Endometrium (tissue), 2 donors: ENCODE results near the gene LOXL4.

Experiments
- FAIRE-seq: peaks from 2 replicates; lab custom pipeline; 2012; peaks lifted over from hg19 to GRCh38; lab: Jason Lieb, UNC
- donor health status: control.
- donor health status: control.

The LOXL4 gene

GRCh38 chr10:98295401-98295811, 27.4 kb upstream of the LOXL4 start:
- no peak for FAIRE-seq

GRCh38 chr10:98294270-98294627, 26.3 kb upstream of the LOXL4 start:
- FAIRE-seq: no peak

- FAIRE-seq: no peak
Measured at GRCh38 chr10:98293550-98294269, 25.7 kb upstream of the LOXL4 start.

GRCh38 chr10:98292971-98293370, 25.0 kb upstream of the LOXL4 start:
- no peak for FAIRE-seq

GRCh38 chr10:98289802-98290209, 21.8 kb upstream of the LOXL4 start:
- FAIRE-seq: no peak

- no peak for FAIRE-seq
Measured at GRCh38 chr10:98287321-98287720, 19.3 kb upstream of the LOXL4 start.

GRCh38 chr10:98286419-98286818, 18.4 kb upstream of the LOXL4 start:
- no peak for FAIRE-seq

GRCh38 chr10:98285416-98285815, 17.4 kb upstream of the LOXL4 start:
- FAIRE-seq: no peak

GRCh38 chr10:98276311-98276710, 8.3 kb upstream of the LOXL4 start:
- no peak for FAIRE-seq

GRCh38 chr10:98274562-98274961, 6.6 kb upstream of the LOXL4 start:
- no peak for FAIRE-seq

- FAIRE-seq: no peak
Measured at GRCh38 chr10:98273057-98273850, 5.3 kb upstream of the LOXL4 start.

- no peak for FAIRE-seq
Measured at GRCh38 chr10:98272656-98273055, 4.7 kb upstream of the LOXL4 start.

GRCh38 chr10:98272245-98272644, 4.3 kb upstream of the LOXL4 start:
- FAIRE-seq: no peak

- FAIRE-seq: no peak
Measured at GRCh38 chr10:98270786-98271185, 2.8 kb upstream of the LOXL4 start.

GRCh38 chr10:98270073-98270740, 2.2 kb upstream of the LOXL4 start:
- FAIRE-seq: no peak

- no peak for FAIRE-seq
Measured at GRCh38 chr10:98269435-98269912, 1.5 kb upstream of the LOXL4 start.

GRCh38 chr10:98268694-98269431, 869 bp upstream of the LOXL4 start:
- FAIRE-seq: no peak

GRCh38 chr10:98267069-98267893, 713 bp downstream of the LOXL4 start:
- no peak for FAIRE-seq

GRCh38 chr10:98266647-98267046, 1.3 kb downstream of the LOXL4 start:
- FAIRE-seq: no peak

GRCh38 chr10:98265403-98266378, 2.3 kb downstream of the LOXL4 start:
- no peak for FAIRE-seq
